H1 (cell line): ENCODE measurements around the gene DGKH. TPM values are rescaled to one million over a fixed set of nuclear protein-coding genes. Genes with fewer than 3 reads are reported as not detected.
"Not testable (repeated sequence)": the region's sequence is repeated elsewhere in the genome, so short reads cannot be mapped to it uniquely, and the experiment has no call there.

Experiments
- CTCF ChIA-PET: fragments of 300-600 bp; sonication (Branson Sonifier 250); formaldehyde crosslinking; loops from one replicate; lab custom pipeline; 2021; ENCODE audit not compliant: partially characterized antibody; lab: Charles Lee
- POLR2A ChIA-PET: fragments of 300-600 bp; sonication (Branson Sonifier 250); formaldehyde crosslinking; loops from one replicate; lab custom pipeline; 2021; ENCODE audit warnings: inconsistent platforms; ENCODE audit not compliant: partially characterized antibody; lab: Charles Lee
- DNase-seq, 2 experiments: peaks; one replicate each; pipeline versions ENCODE4 v3.0.0 to v3.0.0-alpha.2; 2010 to 2022; ENCODE audit warnings: low spot score in 2 of 2, low read depth in 1 of 2, mixed read lengths in 1 of 2
- FAIRE-seq: peaks from 2 replicates; lab custom pipeline; 2011; peaks lifted over from hg19 to GRCh38; lab: Jason Lieb, UNC
- H2AFZ ChIP-seq: 2 replicates; pipeline ENCODE4 v1.8.1; 2012; ENCODE audit warnings: low read length, inconsistent platforms
- H2AK5ac ChIP-seq: 2 replicates; pipeline ENCODE4 v1.6.1; 2013; ENCODE audit warnings: low read depth, low read length
- H2BK120ac ChIP-seq: replicated peaks from 2 replicates; pipeline ENCODE3; 2013; ENCODE audit warnings: low read depth, low read length, inconsistent platforms
- H2BK12ac ChIP-seq: 2 replicates; pipeline ENCODE4 v1.6.1; 2013; ENCODE audit warnings: low read depth, low read length
- H2BK15ac ChIP-seq: 2 replicates; pipeline ENCODE4 v1.6.1; 2013; ENCODE audit warnings: low read length
- H2BK20ac ChIP-seq: 2 replicates; pipeline ENCODE4 v1.6.1; 2013; ENCODE audit warnings: low read length
- H2BK5ac ChIP-seq: 2 replicates; pipeline ENCODE4 v1.6.1; 2013; ENCODE audit warnings: low read depth, low read length
- H3K14ac ChIP-seq: 2 replicates; pipeline ENCODE4 v1.6.1; 2013; ENCODE audit warnings: inconsistent platforms; ENCODE audit not compliant: insufficient read length
- H3K18ac ChIP-seq: 2 replicates; pipeline ENCODE4 v1.6.1; 2013; ENCODE audit warnings: low read length; ENCODE audit errors: extremely low read depth
- H3K23ac ChIP-seq: 2 replicates; pipeline ENCODE4 v1.6.1; 2013; ENCODE audit warnings: inconsistent platforms; ENCODE audit not compliant: insufficient read length
- H3K23me2 ChIP-seq: 2 replicates; pipeline ENCODE4 v1.6.1; 2013; ENCODE audit warnings: low read depth, low read length
- H3K27ac ChIP-seq: 2 replicates; pipeline ENCODE4 v1.6.1; 2011; ENCODE audit warnings: low read depth, low read length, inconsistent platforms
- H3K27me3 ChIP-seq, 4 experiments: replicated peaks in 1 of 4; 1 replicate in 1 of 4; 2 replicates in 3 of 4; pipeline versions ENCODE4 v1.6.1 to v1.8.1; 2011 to 2013; ENCODE audit warnings: low read length in 3 of 4, mild to moderate bottlenecking in 3 of 4, inconsistent platforms in 2 of 4, mixed read lengths in 2 of 4, moderate library complexity in 1 of 4; ENCODE audit not compliant: control insufficient read depth in 3 of 4, insufficient read depth in 3 of 4; ENCODE audit errors: extremely low read depth in 1 of 4
- H3K36me3 ChIP-seq, 4 experiments: 2 replicates each; pipeline versions ENCODE4 v1.6.1 to v1.8.1; 2011 to 2013; ENCODE audit warnings: mild to moderate bottlenecking in 4 of 4, low read length in 3 of 4, moderate library complexity in 2 of 4, control low read depth in 1 of 4, inconsistent platforms in 1 of 4; ENCODE audit not compliant: insufficient read depth in 4 of 4, control insufficient read depth in 2 of 4
- H3K4ac ChIP-seq: replicated peaks from 2 replicates; pipeline ENCODE3; 2013; ENCODE audit warnings: low read length, low read depth, mixed read lengths, inconsistent platforms; ENCODE audit not compliant: insufficient read length
- H3K4me1 ChIP-seq, 4 experiments: replicated peaks in 1 of 4; 1 replicate in 1 of 4; 2 replicates in 3 of 4; pipeline versions ENCODE4 v1.6.1 to v1.8.1; 2011 to 2013; ENCODE audit warnings: low read length in 3 of 4, inconsistent platforms in 2 of 4, mixed read lengths in 1 of 4; ENCODE audit not compliant: insufficient read depth in 4 of 4, control insufficient read depth in 3 of 4
- H3K4me2 ChIP-seq, 2 experiments: 2 replicates each; pipeline versions ENCODE4 v1.6.1 to v1.8.1; 2011 to 2013; ENCODE audit warnings: low read depth in 2 of 2, low read length in 2 of 2, control low read depth in 1 of 2, inconsistent platforms in 1 of 2, mild to moderate bottlenecking in 1 of 2; ENCODE audit not compliant: insufficient read depth in 1 of 2
- H3K4me3 ChIP-seq, 4 experiments: fragments of 200-600, 300-600 bp in 1 of 4; sonication (generic), shearing (Covaris generic), sonication (Bioruptor Twin) in 1 of 4; 2 replicates each; pipeline versions ENCODE4 v1.5.1 to v1.8.1; 2011 to 2016; ENCODE audit warnings: low read length in 4 of 4, low read depth in 3 of 4, control low read depth in 2 of 4, inconsistent platforms in 2 of 4, mild to moderate bottlenecking in 2 of 4, mixed read lengths in 1 of 4, moderate library complexity in 1 of 4; ENCODE audit not compliant: insufficient read depth in 2 of 4; ENCODE audit errors: extremely low read depth in 1 of 4
- H3K56ac ChIP-seq: replicated peaks from 2 replicates; pipeline ENCODE3; 2013; ENCODE audit warnings: low read depth, mild to moderate bottlenecking, mixed read lengths, low read length, inconsistent platforms; ENCODE audit not compliant: insufficient read length
- H3K79me1 ChIP-seq: 2 replicates; pipeline ENCODE4 v1.6.1; 2013; ENCODE audit warnings: low read depth, low read length, control low read depth
- H3K79me2 ChIP-seq, 2 experiments: 2 replicates each; pipeline versions ENCODE4 v1.6.1 to v1.8.1; 2012 to 2013; ENCODE audit warnings: low read length in 2 of 2, mild to moderate bottlenecking in 2 of 2, inconsistent platforms in 1 of 2; ENCODE audit not compliant: insufficient read depth in 2 of 2, control insufficient read depth in 1 of 2
- H3K9ac ChIP-seq, 4 experiments: replicated peaks in 1 of 4; 1 replicate in 1 of 4; 2 replicates in 3 of 4; pipeline versions ENCODE4 v1.6.1 to v1.8.1; 2011 to 2013; ENCODE audit warnings: low read depth in 3 of 4, low read length in 3 of 4, control low read depth in 2 of 4, mild to moderate bottlenecking in 2 of 4, moderate library complexity in 2 of 4, inconsistent platforms in 1 of 4; ENCODE audit errors: extremely low read depth in 1 of 4
- H3K9me3 ChIP-seq, 2 experiments: 2 replicates each; pipeline versions ENCODE4 v1.6.1 to v1.8.1; 2012 to 2013; ENCODE audit warnings: mild to moderate bottlenecking in 2 of 2, moderate library complexity in 2 of 2, control low read depth in 1 of 2, inconsistent platforms in 1 of 2, low read depth in 1 of 2, low read length in 1 of 2, mixed read lengths in 1 of 2; ENCODE audit not compliant: insufficient read depth in 2 of 2
- H4K20me1 ChIP-seq, 2 experiments: replicated peaks in 1 of 2; 2 replicates each; pipeline versions ENCODE3 to v1.8.1; 2011 to 2013; ENCODE audit warnings: inconsistent platforms in 2 of 2, low read length in 2 of 2, mild to moderate bottlenecking in 1 of 2; ENCODE audit not compliant: insufficient read depth in 2 of 2, control insufficient read depth in 1 of 2
- H4K5ac ChIP-seq: 2 replicates; pipeline ENCODE4 v1.6.1; 2013; ENCODE audit warnings: low read length, low read depth, mixed read lengths, inconsistent platforms; ENCODE audit not compliant: insufficient read length
- H4K8ac ChIP-seq: 2 replicates; pipeline ENCODE4 v1.8.0; 2013; ENCODE audit warnings: mild to moderate bottlenecking, moderate library complexity, low read length, inconsistent platforms; ENCODE audit not compliant: insufficient read depth; ENCODE audit errors: extremely low read depth
- H4K91ac ChIP-seq: replicated peaks from 2 replicates; pipeline ENCODE3; 2013; ENCODE audit warnings: low read length, mixed read lengths, inconsistent platforms; ENCODE audit not compliant: insufficient read length
- WGBS, 2 experiments: shearing (Covaris generic) in 1 of 2; methylation state at CpG; one replicate each; pipeline versions ENCODE4 v1.1.6 to v1.1.7; 2013 to 2015; ENCODE audit warnings: low lambda C conversion rate in 2 of 2, mixed read lengths in 2 of 2, inconsistent platforms in 1 of 2, low coverage in 1 of 2, missing lambda C conversion rate in 1 of 2; ENCODE audit not compliant: insufficient replicate concordance in 2 of 2, insufficient coverage in 1 of 2, insufficient read length in 1 of 2; ENCODE audit errors: extremely low coverage in 1 of 2, missing lambda C conversion rate in 1 of 2; 5-methylcytosine and 5-hydroxymethylcytosine counted together
- polyA plus RNA-seq, 7 experiments: library from polyadenylated mRNA; depleted of rRNA in 3 of 7; stranded (reverse) in 5 of 7; unstranded in 2 of 7; fragments of >200 nt in 5 of 7; fragments of 200-250 nt in 2 of 7; gene quantifications; 1 replicate in 5 of 7; 2 replicates in 1 of 7; 4 replicates in 1 of 7; pipeline versions ENCODE4 v1.2.1 to v1.2.3, GENCODE V29; 2011 to 2013; ENCODE audit warnings: missing spikeins in 2 of 7, mixed read lengths in 2 of 7
- total RNA-seq: library from RNA; stranded (reverse); fragmentation: NEBNext Ultra II Directional; extraction: Animal tissue kit (Norgen Biotek cat#: 25700); gene quantifications from 2 replicates; pipeline ENCODE4 v1.2.1, GENCODE V29; 2021

Gene DGKH
- total and polyA plus RNA-seq, 2 of the 8 experiments (the other 6 are each of a cell fraction or from before 2014, with no cell fraction given) = 2.1 to 7.9 TPM

DNA sequence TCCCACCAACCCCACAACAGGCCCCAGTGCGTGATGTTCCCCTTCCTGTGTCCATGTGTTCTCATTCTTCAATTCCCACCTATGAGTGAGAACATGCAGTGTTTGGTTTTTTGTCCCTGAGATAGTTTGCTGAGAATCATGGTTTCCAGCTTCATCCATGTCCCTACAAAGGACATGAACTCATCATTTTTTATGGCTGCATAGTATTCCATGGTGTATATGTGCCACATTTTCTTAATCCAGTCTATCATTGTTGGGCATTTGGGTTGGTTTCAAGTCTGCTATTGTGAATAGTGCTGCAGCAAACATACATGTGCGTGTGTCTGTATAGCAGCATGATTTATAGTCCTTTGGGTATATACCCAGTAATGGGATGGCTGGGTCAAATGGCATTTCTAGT lies 92.6 kb downstream of the DGKH start:
- H2BK20ac ChIP-seq, H3K27me3 ChIP-seq, H3K23me2 ChIP-seq, CTCF ChIA-PET, H3K27ac ChIP-seq, H2AFZ ChIP-seq, H3K56ac ChIP-seq, POLR2A ChIA-PET, H3K4me3 ChIP-seq, H2AK5ac ChIP-seq, H2BK15ac ChIP-seq, H3K79me1 ChIP-seq, H3K18ac ChIP-seq, H4K8ac ChIP-seq, H4K91ac ChIP-seq, H2BK5ac ChIP-seq, DNase-seq, H3K36me3 ChIP-seq, H3K4me2 ChIP-seq, H3K9me3 ChIP-seq, H3K4me1 ChIP-seq, H4K5ac ChIP-seq, H3K9ac ChIP-seq, H3K14ac ChIP-seq, FAIRE-seq, H4K20me1 ChIP-seq, H3K79me2 ChIP-seq, H2BK120ac ChIP-seq, H3K4ac ChIP-seq, H3K23ac ChIP-seq, H2BK12ac ChIP-seq: not testable (repeated sequence)
- WGBS, 2 experiments = 86% methylated on average over 2 of the region's 2 CpGs; no CpG with 5 or more reads in 1 of the 2 experiments
